Astrocyte of the cerebellum (primary cell): ENCODE data around the gene PDE8A.
"Not testable (repeated sequence)": the region's sequence is repeated elsewhere in the genome, so short reads cannot be mapped to it uniquely, and the experiment has no call there.

ENCODE experiments used
- DNase-seq: peaks from one replicate; pipeline ENCODE4 v3.0.0-alpha.2; 2011; ENCODE audit warnings: low read depth
- H3K4me3 ChIP-seq: 2 replicates; pipeline ENCODE4 v1.5.1; 2011; ENCODE audit warnings: mild to moderate bottlenecking, low read depth, low read length, moderate library complexity
- in situ Hi-C: cut with HindIII; loops from 2 replicates; pipeline ENCODE4 v1.10.0; 2017; ENCODE audit warnings: low sequenced_read_pairs
- TF ChIP-seq, protein P1 (sequence below): IDR thresholded peaks from 2 replicates; pipeline ENCODE4 v1.5.1; 2012; ENCODE audit warnings: low read length, low read depth, moderate library complexity, mild to moderate bottlenecking; ENCODE audit errors: missing control alignments

The PDE8A gene

DNA sequence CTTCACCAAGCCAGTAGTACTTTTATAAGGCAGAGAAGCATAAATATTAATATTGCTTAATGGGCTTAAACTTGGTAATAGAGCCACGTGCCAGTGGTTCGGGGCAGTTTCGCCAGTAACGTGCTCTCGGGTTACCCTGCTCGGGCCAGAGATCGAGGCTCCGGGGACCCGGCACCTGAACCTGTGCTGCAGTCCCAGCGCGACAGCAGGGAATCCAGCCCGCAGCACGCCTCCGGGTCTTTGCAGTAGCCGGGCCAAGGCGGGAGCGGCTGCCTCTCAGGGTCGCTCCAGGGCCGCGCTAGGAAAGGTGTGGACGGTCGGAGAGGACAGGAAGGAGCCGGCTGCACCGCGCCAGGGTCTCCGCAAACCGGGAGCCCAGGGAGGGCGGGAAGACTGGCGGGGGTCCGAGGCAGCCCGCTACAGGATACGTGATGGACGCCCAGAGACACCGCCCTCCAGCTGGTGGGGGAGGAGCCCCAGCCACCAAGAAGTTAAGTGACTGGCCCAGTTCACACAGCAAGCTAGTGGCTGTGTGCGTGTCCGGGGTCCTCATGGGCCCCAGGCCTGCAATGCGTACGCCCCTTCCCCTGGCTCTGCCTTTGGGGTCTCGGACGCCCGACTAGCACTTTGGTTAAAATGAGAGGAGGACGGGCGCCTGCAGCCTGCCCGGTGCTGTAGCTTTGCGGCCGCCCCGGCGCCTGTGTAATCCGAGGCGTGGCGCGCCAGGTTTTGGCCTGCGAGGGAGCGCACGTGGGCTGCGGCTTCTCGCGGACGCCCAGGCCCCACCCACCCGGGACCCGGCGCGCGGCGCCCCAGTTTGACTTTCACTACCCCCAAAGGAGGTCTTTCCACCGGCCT is 1.2 kb upstream of the PDE8A start:
- DNase-seq: peak; percentile 55
- TF ChIP-seq, protein P1, sequence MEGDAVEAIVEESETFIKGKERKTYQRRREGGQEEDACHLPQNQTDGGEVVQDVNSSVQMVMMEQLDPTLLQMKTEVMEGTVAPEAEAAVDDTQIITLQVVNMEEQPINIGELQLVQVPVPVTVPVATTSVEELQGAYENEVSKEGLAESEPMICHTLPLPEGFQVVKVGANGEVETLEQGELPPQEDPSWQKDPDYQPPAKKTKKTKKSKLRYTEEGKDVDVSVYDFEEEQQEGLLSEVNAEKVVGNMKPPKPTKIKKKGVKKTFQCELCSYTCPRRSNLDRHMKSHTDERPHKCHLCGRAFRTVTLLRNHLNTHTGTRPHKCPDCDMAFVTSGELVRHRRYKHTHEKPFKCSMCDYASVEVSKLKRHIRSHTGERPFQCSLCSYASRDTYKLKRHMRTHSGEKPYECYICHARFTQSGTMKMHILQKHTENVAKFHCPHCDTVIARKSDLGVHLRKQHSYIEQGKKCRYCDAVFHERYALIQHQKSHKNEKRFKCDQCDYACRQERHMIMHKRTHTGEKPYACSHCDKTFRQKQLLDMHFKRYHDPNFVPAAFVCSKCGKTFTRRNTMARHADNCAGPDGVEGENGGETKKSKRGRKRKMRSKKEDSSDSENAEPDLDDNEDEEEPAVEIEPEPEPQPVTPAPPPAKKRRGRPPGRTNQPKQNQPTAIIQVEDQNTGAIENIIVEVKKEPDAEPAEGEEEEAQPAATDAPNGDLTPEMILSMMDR: no peak
- in situ Hi-C loops: no loop called here
- peak overlapping the region; percentile 73 for H3K4me3 ChIP-seq

DNA sequence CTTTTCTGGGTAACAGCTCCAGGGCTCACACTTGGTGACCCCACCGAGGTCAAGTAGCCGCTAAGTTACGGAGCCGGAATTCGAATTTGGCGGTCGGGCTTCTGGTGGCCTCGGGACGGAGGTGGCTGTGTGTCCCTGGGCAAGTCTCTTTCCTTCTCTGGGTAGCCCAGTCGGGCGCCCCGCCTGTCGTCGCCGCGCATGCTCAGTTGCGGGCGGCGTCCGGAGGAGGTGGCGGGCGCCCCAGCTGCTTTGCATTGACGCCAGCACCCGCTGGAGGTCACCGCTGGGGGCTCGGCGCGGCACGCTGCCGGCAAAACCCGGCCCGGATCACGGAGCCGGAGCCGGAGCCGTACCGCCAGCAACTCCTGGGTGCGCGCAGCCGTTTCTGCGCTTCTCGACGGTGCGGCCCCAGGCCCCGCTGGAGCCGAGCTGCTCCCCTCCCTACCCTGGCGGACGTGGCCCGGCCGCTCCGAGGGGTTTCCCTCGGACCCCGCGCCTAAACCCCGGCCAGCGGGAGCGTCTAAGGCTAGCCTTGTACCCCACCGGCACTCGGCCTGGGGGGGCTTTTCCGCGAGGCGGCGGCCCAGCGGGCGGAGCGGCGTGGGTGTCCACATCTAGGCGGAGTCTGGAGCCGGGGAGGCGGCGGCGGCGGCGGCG is 474 bp upstream of the PDE8A start:
- peak overlapping the region; percentile 73 for H3K4me3 ChIP-seq
- TF ChIP-seq, protein P1: no peak
- DNase-seq: peak; percentile 89
- in situ Hi-C loops: no loop called here

DNA sequence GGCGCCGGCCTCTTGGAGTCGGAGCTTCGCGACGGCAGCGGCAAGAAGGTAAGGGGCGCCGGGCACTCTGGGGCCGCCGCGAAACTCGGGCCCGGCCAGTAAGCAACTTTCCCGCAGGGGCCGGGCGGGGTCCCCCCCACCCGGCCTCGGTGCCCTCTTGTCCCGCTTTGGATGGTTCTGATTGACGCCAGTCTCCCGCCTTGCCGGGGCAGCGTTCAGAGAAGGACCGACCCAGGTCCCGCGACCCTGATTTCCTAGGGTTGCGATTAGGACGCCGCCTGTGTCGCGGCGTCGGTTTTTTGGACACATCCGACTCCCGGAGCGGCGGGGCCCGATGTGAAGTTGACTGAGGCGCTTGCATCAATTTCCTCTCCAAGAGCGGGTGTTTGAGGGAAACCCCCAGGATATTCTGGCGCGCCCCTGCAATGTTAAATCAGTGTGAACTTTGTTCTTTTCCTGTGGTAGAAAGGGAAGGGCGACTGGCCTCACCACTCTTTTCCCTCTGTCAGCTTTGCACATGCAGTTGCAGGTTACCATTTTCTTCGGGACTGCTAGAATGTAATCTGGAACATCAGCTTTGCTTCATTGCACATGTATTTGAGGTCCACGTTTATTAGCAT is 755 bp downstream of the PDE8A start:
- in situ Hi-C loops: no loop called here
- TF ChIP-seq, protein P1: no peak
- DNase-seq: no peak
- H3K4me3 ChIP-seq: peak overlapping the region; percentile 73

DNA sequence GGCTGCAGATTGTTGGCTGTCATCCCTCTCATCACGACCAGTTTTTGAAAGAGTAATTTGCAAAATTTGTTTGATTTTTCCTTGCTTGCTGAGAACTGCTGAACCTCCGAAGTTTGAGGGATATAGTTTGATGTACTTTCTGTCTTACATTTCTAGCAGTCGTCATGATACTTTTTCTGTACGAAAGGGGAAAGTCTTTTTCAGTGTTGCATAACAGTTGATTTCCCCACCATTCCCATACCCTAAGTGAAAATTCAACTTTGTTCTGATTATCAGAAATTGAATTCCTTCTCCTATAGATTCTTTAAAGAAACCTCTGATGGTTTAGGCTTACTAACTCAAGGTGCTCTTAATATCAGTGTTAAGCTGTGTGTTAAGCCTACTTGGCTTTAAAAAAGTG is 1.6 kb downstream of the PDE8A start:
- in situ Hi-C loops: no loop called here
- TF ChIP-seq, protein P1: no peak
- no peak for DNase-seq
- peak overlapping the region; percentile 73 for H3K4me3 ChIP-seq

GRCh38 chr15:84983711-84984110 is 2.1 kb downstream of the PDE8A start:
- no peak for DNase-seq
- TF ChIP-seq, protein P1: no peak
- in situ Hi-C loops: no loop called here
- H3K4me3 ChIP-seq: no peak overlapping the region

- H3K4me3 ChIP-seq: no peak overlapping the region
- no peak for DNase-seq
- in situ Hi-C loops: no loop called here
- TF ChIP-seq, protein P1: no peak
Observed at GRCh38 chr15:84985158-84985557, 3.5 kb downstream of the PDE8A start.

- H3K4me3 ChIP-seq, in situ Hi-C loops, DNase-seq: not testable (repeated sequence)
Observed at GRCh38 chr15:84987351-84987750, 5.7 kb downstream of the PDE8A start.
